HG02588 (cell line): Measurements from ENCODE around the gene MSI2.

Experiments used
- ATAC-seq: cut with Tn5 transposase; IDR thresholded peaks from one replicate; pipeline ENCODE4 v1.9.1; 2021; ENCODE audit warnings: mild to moderate bottlenecking, moderate library complexity; ENCODE audit not compliant: unreplicated experiment

The MSI2 gene

GRCh38 chr17:57718878-57719277, 462.6 kb downstream of the MSI2 start:
- ATAC-seq = no peak

- ATAC-seq = no peak
Measured at GRCh38 chr17:57720386-57721035, 464.2 kb downstream of the MSI2 start.

- ATAC-seq = no peak
Measured at GRCh38 chr17:57721967-57722703, 465.8 kb downstream of the MSI2 start.

- no peak for ATAC-seq
Measured at GRCh38 chr17:57722704-57723043, 466.4 kb downstream of the MSI2 start.

GRCh38 chr17:57723427-57724025, 467.2 kb downstream of the MSI2 start:
- no peak for ATAC-seq

- ATAC-seq = no peak
Measured at GRCh38 chr17:57724026-57724728, 467.9 kb downstream of the MSI2 start.

- no peak for ATAC-seq
Measured at GRCh38 chr17:57724729-57725125, 468.4 kb downstream of the MSI2 start.

- ATAC-seq = no peak
Measured at GRCh38 chr17:57726213-57726790, 470.0 kb downstream of the MSI2 start.

GRCh38 chr17:57726838-57727237, 470.5 kb downstream of the MSI2 start:
- no peak for ATAC-seq

- ATAC-seq = no peak
Measured at GRCh38 chr17:57727630-57728175, 471.4 kb downstream of the MSI2 start.

GRCh38 chr17:57730026-57730701, 473.8 kb downstream of the MSI2 start:
- ATAC-seq = no peak

GRCh38 chr17:57732062-57732461, 475.7 kb downstream of the MSI2 start:
- ATAC-seq = no peak

GRCh38 chr17:57733085-57733484, 476.8 kb downstream of the MSI2 start:
- no peak for ATAC-seq
